CD8-positive, alpha-beta memory T cell (primary cell): ENCODE results near the gene KRTAP2-1. TPM values are rescaled to one million over a fixed set of nuclear protein-coding genes. Genes with fewer than 3 reads are reported as not detected.
"Not testable (repeated sequence)": the region's sequence is repeated elsewhere in the genome, so short reads cannot be mapped to it uniquely, and the experiment has no call there.

ENCODE experiments used
- CTCF ChIA-PET: fragments of 350-600 bp; sonication (Branson Sonifier 250); formaldehyde crosslinking; loops from one replicate; lab custom pipeline; 2021; ENCODE audit warnings: antibody characterized with exemption; lab: Charles Lee
- POLR2A ChIA-PET: fragments of 350-600 bp; sonication (Branson Sonifier 250); formaldehyde crosslinking; loops from one replicate; lab custom pipeline; 2021; ENCODE audit warnings: antibody characterized with exemption; lab: Charles Lee
- DNase-seq, 5 donors: peaks; one replicate each; pipeline versions ENCODE4 v3.0.0 to v3.0.0-alpha.2; 2020 to 2022; ENCODE audit warnings: mixed read lengths in 1 of 5
- H3K27ac ChIP-seq: one replicate; pipeline ENCODE4 v1.7.0; 2013; ENCODE audit warnings: low read depth, mild to moderate bottlenecking, low read length, moderate library complexity
- H3K27me3 ChIP-seq: 2 replicates; pipeline ENCODE4 v1.7.0; 2013; ENCODE audit warnings: low read length, mild to moderate bottlenecking; ENCODE audit not compliant: insufficient read depth, poor library complexity, severe bottlenecking
- H3K36me3 ChIP-seq: 2 replicates; pipeline ENCODE4 v1.7.0; 2013; ENCODE audit warnings: mild to moderate bottlenecking, low read length, moderate library complexity; ENCODE audit not compliant: insufficient read depth
- H3K4me1 ChIP-seq: 2 replicates; pipeline ENCODE4 v1.7.0; 2013; ENCODE audit warnings: mild to moderate bottlenecking, low read length, moderate library complexity; ENCODE audit not compliant: insufficient read depth
- H3K4me3 ChIP-seq: 2 replicates; pipeline ENCODE4 v1.7.0; 2013; ENCODE audit warnings: mild to moderate bottlenecking, low read length
- H3K9me3 ChIP-seq: 2 replicates; pipeline ENCODE4 v1.7.0; 2013; ENCODE audit warnings: mild to moderate bottlenecking, low read length
- H3K27ac Mint-ChIP-seq, 8 donors: one replicate each; pipeline ENCODE4 v1.8.0; 2020 to 2021; ENCODE audit warnings: mixed read lengths in 8 of 8, mild to moderate bottlenecking in 6 of 8, inconsistent platforms in 3 of 8, moderate library complexity in 3 of 8
- H3K27me3 Mint-ChIP-seq, 2 donors: one replicate each; pipeline ENCODE4 v1.8.0; 2020 to 2021; ENCODE audit warnings: mixed read lengths in 2 of 2, mild to moderate bottlenecking in 1 of 2, moderate library complexity in 1 of 2
- H3K36me3 Mint-ChIP-seq, 3 donors: one replicate each; pipeline ENCODE4 v1.8.0; 2020 to 2021; ENCODE audit warnings: mixed read lengths in 3 of 3, inconsistent platforms in 1 of 3, mild to moderate bottlenecking in 1 of 3
- H3K4me1 Mint-ChIP-seq, 3 donors: one replicate each; pipeline ENCODE4 v1.8.0; 2020 to 2021; ENCODE audit warnings: mixed read lengths in 3 of 3, inconsistent platforms in 1 of 3, mild to moderate bottlenecking in 1 of 3
- H3K4me3 Mint-ChIP-seq, 7 donors: one replicate each; pipeline ENCODE4 v1.8.0; 2020 to 2021; ENCODE audit warnings: mixed read lengths in 7 of 7, mild to moderate bottlenecking in 6 of 7, moderate library complexity in 4 of 7, inconsistent platforms in 2 of 7
- H3K9me3 Mint-ChIP-seq, 5 donors: one replicate each; pipeline ENCODE4 v1.8.0; 2020 to 2022; ENCODE audit warnings: mixed read lengths in 5 of 5, mild to moderate bottlenecking in 3 of 5, moderate library complexity in 2 of 5, inconsistent platforms in 1 of 5
- polyA plus RNA-seq: library from polyadenylated mRNA; unstranded; fragments of 300-500 nt; fragmentation: Illumina TruSeq; gene quantifications from one replicate; pipeline ENCODE4 v1.2.3, GENCODE V29; 2021
- total RNA-seq, 2 experiments: library from RNA; stranded (reverse); gene quantifications; one replicate each; pipeline ENCODE4 v1.2.3, GENCODE V29; 2021

KRTAP2-1 gene
- total and polyA plus RNA-seq, 3 experiments from 2014 or later: not detected

DNA sequence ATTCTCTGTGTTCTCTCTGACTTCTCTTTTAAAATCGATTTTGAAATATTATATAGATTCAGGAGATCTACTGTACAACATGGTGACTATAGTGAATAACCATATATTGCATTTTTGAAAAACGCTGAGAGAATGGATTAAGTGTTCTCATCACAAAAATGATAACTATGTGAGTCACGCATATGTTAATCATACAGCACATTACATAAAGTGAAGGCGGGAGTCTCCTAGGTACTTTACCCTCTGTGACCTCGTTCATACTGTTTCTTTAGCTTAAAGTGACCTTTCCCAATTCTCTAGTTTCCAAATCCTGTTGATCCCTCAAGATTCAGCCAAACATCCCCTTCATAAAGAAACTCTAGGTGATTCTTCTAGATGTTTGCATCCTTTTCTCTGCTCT is 44.3 kb downstream of the KRTAP2-1 start:
- Histone ChIP-seq H3K9me3 (no peaks in the 10 kb centered on the region), H3K27ac (no peak overlapping the region), H3K27me3 (no peaks in the 10 kb centered on the region), H3K36me3 (no peaks in the 10 kb centered on the region), H3K4me3 (no peak overlapping the region), H3K4me1 (no peaks in the 10 kb centered on the region)
- H3K27me3 Mint-ChIP-seq: peaks cover 23 to 64% of the 10 kb centered on the region in 2 donors
- ChIA-PET CTCF (no interaction called here), POLR2A (no interaction called here)
- H3K4me1 Mint-ChIP-seq: no peaks in the 10 kb centered on the region
- no peak overlapping the region for H3K27ac Mint-ChIP-seq
- H3K9me3 Mint-ChIP-seq: no peaks in the 10 kb centered on the region
- no peak for DNase-seq
- H3K4me3 Mint-ChIP-seq: no peak overlapping the region
- H3K36me3 Mint-ChIP-seq: no peaks in the 10 kb centered on the region

DNA sequence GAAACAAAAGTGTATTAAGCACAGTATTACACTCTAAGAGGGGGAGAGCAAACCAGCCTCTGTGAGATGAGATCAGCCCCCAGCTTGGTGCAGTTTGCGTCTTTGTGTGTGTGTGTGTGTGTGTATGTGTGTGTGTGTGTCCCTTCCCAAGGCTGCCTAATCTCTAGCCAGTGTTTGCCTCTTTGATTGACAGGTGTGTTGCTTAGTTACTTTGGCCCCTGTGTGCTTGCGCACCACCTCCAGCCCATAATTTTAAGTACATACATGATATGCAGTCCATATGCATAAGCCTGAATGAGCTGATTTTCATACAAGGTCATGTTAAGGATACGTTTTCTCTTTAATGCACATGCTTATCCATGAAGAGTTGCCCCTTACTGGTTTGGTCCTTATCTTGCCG is 45.3 kb downstream of the KRTAP2-1 start:
- H3K36me3 ChIP-seq: no peaks in the 10 kb centered on the region
- H3K4me1 Mint-ChIP-seq: no peaks in the 10 kb centered on the region
- peaks cover 5% of the 10 kb centered on the region for H3K27me3 ChIP-seq
- no peak overlapping the region for H3K27ac ChIP-seq
- CTCF ChIA-PET: no interaction called here
- no peak overlapping the region for H3K4me3 Mint-ChIP-seq
- H3K27ac Mint-ChIP-seq: no peak overlapping the region
- DNase-seq: no peak
- H3K27me3 Mint-ChIP-seq: peaks cover 25 to 75% of the 10 kb centered on the region in 2 donors
- H3K9me3 ChIP-seq: no peaks in the 10 kb centered on the region
- no peaks in the 10 kb centered on the region for H3K9me3 Mint-ChIP-seq
- POLR2A ChIA-PET: no interaction called here
- H3K4me3 ChIP-seq: no peak overlapping the region
- H3K4me1 ChIP-seq: no peaks in the 10 kb centered on the region
- H3K36me3 Mint-ChIP-seq: no peaks in the 10 kb centered on the region

DNA sequence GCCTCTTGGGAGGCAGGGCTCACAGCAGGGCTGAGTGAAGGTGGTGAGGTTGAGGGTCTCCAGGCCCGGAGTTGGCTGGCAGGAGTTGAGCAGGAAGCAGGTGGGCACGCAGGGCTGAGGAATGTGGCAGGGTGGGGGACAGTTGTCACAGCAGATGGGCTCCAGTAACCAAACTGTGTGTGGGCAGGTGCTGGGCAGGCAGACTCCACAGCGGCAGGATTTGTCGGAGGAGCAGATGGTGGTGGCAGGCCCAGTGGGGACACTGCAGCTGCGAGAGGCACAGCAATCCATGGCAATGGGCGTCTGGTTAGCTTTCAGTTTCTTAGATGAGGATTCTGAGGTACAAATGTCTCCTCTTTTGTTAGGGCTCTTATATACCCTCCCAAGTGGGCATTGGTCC is 47.6 kb downstream of the KRTAP2-1 start, which contains the start of gene KRTAP3-2:
Gene KRTAP3-2 (minus strand): TSS at position 344 of the 400 bp plus-strand sequence. CDS start 53 bp downstream, at position 291.
- H3K4me3 Mint-ChIP-seq, H3K9me3 Mint-ChIP-seq, H3K36me3 Mint-ChIP-seq, H3K27ac Mint-ChIP-seq, H3K4me1 Mint-ChIP-seq, H3K27me3 ChIP-seq, H3K4me1 ChIP-seq, H3K4me3 ChIP-seq, DNase-seq, H3K9me3 ChIP-seq, POLR2A ChIA-PET, CTCF ChIA-PET, H3K36me3 ChIP-seq, H3K27ac ChIP-seq: not testable (repeated sequence)
- peaks cover 27 to 83% of the 10 kb centered on the region in 2 donors for H3K27me3 Mint-ChIP-seq

DNA sequence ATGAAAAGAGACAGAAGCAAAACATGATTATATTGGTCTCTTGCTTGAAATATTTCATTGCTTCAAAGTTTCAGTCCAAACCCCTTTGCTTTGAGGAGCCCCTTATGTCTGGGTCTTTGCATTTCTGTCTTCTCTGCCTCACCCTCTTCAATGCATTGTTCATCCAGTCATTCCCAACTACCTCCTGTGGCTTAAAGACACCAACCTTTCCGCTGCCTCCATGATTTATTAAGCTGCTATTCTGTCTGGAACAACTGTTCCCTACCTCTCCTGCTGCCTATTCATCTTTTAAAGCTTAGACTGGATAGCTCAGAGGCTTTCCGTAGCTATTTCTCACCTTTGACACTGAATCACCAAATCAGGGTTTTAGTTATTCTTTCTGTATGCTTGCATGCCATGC is 49.8 kb downstream of the KRTAP2-1 start:
- DNase-seq: no peak
- Mint-ChIP-seq H3K27ac (no peak overlapping the region), H3K9me3 (no peaks in the 10 kb centered on the region), H3K27me3 (peaks cover 32 to 84% of the 10 kb centered on the region in 2 donors), H3K36me3 (no peaks in the 10 kb centered on the region), H3K4me1 (no peaks in the 10 kb centered on the region), H3K4me3 (no peak overlapping the region)
- ChIA-PET CTCF (interaction anchor here (1.1 kb wide), 1 partner anchor 12 kb away, joined by 3 read pairs; no protein-coding TSS in a partner anchor), POLR2A (no interaction called here)
- no peak overlapping the region for H3K27ac ChIP-seq
- peaks cover 5% of the 10 kb centered on the region for H3K27me3 ChIP-seq
- no peaks in the 10 kb centered on the region for H3K4me1 ChIP-seq
- H3K36me3 ChIP-seq: no peaks in the 10 kb centered on the region
- no peaks in the 10 kb centered on the region for H3K9me3 ChIP-seq
- no peak overlapping the region for H3K4me3 ChIP-seq

DNA sequence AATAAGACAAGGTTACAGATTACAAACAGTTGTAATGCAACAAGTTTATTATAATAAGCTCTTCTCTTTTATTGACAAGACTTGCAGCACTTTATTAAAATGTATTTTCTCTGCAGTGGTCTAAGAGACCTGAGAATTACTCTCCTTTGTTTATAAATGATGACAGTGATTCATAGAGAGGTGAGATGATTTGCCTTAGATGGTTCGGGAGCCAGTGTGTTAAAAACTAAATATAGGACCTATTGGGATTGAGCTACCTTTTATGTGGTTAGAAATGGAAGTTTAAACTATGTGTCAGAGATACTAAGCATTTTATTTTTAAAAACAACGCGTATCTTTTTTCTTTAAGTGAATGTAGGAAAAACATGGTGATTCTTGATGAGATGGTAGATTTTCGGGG is 50.3 kb downstream of the KRTAP2-1 start:
- Histone ChIP-seq H3K27me3 (peaks cover 5% of the 10 kb centered on the region), H3K36me3 (no peaks in the 10 kb centered on the region), H3K4me1 (no peaks in the 10 kb centered on the region), H3K4me3 (no peak overlapping the region), H3K27ac (no peak overlapping the region), H3K9me3 (no peaks in the 10 kb centered on the region)
- Mint-ChIP-seq H3K4me3 (no peak overlapping the region), H3K27me3 (peaks cover 32 to 84% of the 10 kb centered on the region in 2 donors), H3K4me1 (no peaks in the 10 kb centered on the region), H3K27ac (no peak overlapping the region), H3K36me3 (no peaks in the 10 kb centered on the region), H3K9me3 (no peaks in the 10 kb centered on the region)
- no peak for DNase-seq
- ChIA-PET CTCF (no interaction called here), POLR2A (no interaction called here)

Other genes with a start within 250 kb of the KRTAP2-1 start
Only the 30 nearest of the 37 such genes appear.
- not detected for gene KRT12, start 180.1 kb downstream of the KRTAP2-1 start, total RNA-seq
- not detected for gene KRT12, start 180.1 kb downstream of the KRTAP2-1 start, polyA plus RNA-seq
- gene KRT20, start 162.1 kb downstream of the KRTAP2-1 start, total RNA-seq: not detected
- gene KRT20, start 162.1 kb downstream of the KRTAP2-1 start, polyA plus RNA-seq: not detected
- not detected for gene KRT23, start 109.7 kb downstream of the KRTAP2-1 start, total RNA-seq
- not detected for gene KRT23, start 109.7 kb downstream of the KRTAP2-1 start, polyA plus RNA-seq
- not detected for gene KRT39, start 80.4 kb downstream of the KRTAP2-1 start, total RNA-seq
- gene KRT39, start 80.4 kb downstream of the KRTAP2-1 start, polyA plus RNA-seq: not detected
- not detected for gene KRT40, start 63.0 kb downstream of the KRTAP2-1 start, total RNA-seq
- not detected for gene KRT40, start 63.0 kb downstream of the KRTAP2-1 start, polyA plus RNA-seq
- gene KRTAP3-3, start 53.2 kb downstream of the KRTAP2-1 start, total RNA-seq: not detected
- gene KRTAP3-3, start 53.2 kb downstream of the KRTAP2-1 start, polyA plus RNA-seq: not detected
- gene KRTAP3-2, start 47.4 kb downstream of the KRTAP2-1 start, total RNA-seq: not detected
- not detected for gene KRTAP3-2, start 47.4 kb downstream of the KRTAP2-1 start, polyA plus RNA-seq
- gene KRTAP3-1, start 38.2 kb downstream of the KRTAP2-1 start, total RNA-seq: not detected
- gene KRTAP3-1, start 38.2 kb downstream of the KRTAP2-1 start, polyA plus RNA-seq: not detected
- gene KRTAP1-5, start 20.1 kb downstream of the KRTAP2-1 start, total RNA-seq: not detected
- not detected for gene KRTAP1-5, start 20.1 kb downstream of the KRTAP2-1 start, polyA plus RNA-seq
- not detected for gene KRTAP1-4, start 17.1 kb downstream of the KRTAP2-1 start, total RNA-seq
- gene KRTAP1-4, start 17.1 kb downstream of the KRTAP2-1 start, polyA plus RNA-seq: not detected
- not detected for gene KRTAP1-3, start 12.4 kb downstream of the KRTAP2-1 start, total RNA-seq
- not detected for gene KRTAP1-3, start 12.4 kb downstream of the KRTAP2-1 start, polyA plus RNA-seq
- gene KRTAP1-1, start 5.9 kb downstream of the KRTAP2-1 start, total RNA-seq: not detected
- gene KRTAP1-1, start 5.9 kb downstream of the KRTAP2-1 start, polyA plus RNA-seq: not detected
- not detected for gene KRTAP2-2, start 7.9 kb upstream of the KRTAP2-1 start, total RNA-seq
- gene KRTAP2-2, start 7.9 kb upstream of the KRTAP2-1 start, polyA plus RNA-seq: not detected
- not detected for gene KRTAP2-3, start 12.8 kb upstream of the KRTAP2-1 start, total RNA-seq
- not detected for gene KRTAP2-3, start 12.8 kb upstream of the KRTAP2-1 start, polyA plus RNA-seq
- gene KRTAP2-4, start 18.6 kb upstream of the KRTAP2-1 start, total RNA-seq: not detected
- not detected for gene KRTAP2-4, start 18.6 kb upstream of the KRTAP2-1 start, polyA plus RNA-seq
- gene KRTAP4-7, start 36.8 kb upstream of the KRTAP2-1 start, total RNA-seq: not detected
- gene KRTAP4-7, start 36.8 kb upstream of the KRTAP2-1 start, polyA plus RNA-seq: not detected
- not detected for gene KRTAP4-8, start 50.8 kb upstream of the KRTAP2-1 start, total RNA-seq
- gene KRTAP4-8, start 50.8 kb upstream of the KRTAP2-1 start, polyA plus RNA-seq: not detected
- not detected for gene KRTAP4-16, start 54.9 kb upstream of the KRTAP2-1 start, total RNA-seq
- not detected for gene KRTAP4-16, start 54.9 kb upstream of the KRTAP2-1 start, polyA plus RNA-seq
- gene KRTAP4-9, start 58.1 kb upstream of the KRTAP2-1 start, total RNA-seq: not detected
- gene KRTAP4-9, start 58.1 kb upstream of the KRTAP2-1 start, polyA plus RNA-seq: not detected
- not detected for gene KRTAP4-11, start 71.1 kb upstream of the KRTAP2-1 start, total RNA-seq
- gene KRTAP4-11, start 71.1 kb upstream of the KRTAP2-1 start, polyA plus RNA-seq: not detected
- gene KRTAP4-12, start 76.9 kb upstream of the KRTAP2-1 start, total RNA-seq: not detected
- not detected for gene KRTAP4-12, start 76.9 kb upstream of the KRTAP2-1 start, polyA plus RNA-seq
- gene KRTAP4-6, start 93.2 kb upstream of the KRTAP2-1 start, total RNA-seq: not detected
- 0.35 TPM for gene KRTAP4-6, start 93.2 kb upstream of the KRTAP2-1 start, polyA plus RNA-seq
- gene KRTAP4-5, start 102.5 kb upstream of the KRTAP2-1 start, total RNA-seq: not detected
- not detected for gene KRTAP4-5, start 102.5 kb upstream of the KRTAP2-1 start, polyA plus RNA-seq
- gene KRTAP4-4, start 113.4 kb upstream of the KRTAP2-1 start, total RNA-seq: not detected
- not detected for gene KRTAP4-4, start 113.4 kb upstream of the KRTAP2-1 start, polyA plus RNA-seq
- not detected for gene KRTAP4-3, start 120.9 kb upstream of the KRTAP2-1 start, total RNA-seq
- not detected for gene KRTAP4-3, start 120.9 kb upstream of the KRTAP2-1 start, polyA plus RNA-seq
- not detected for gene KRTAP4-2, start 130.9 kb upstream of the KRTAP2-1 start, total RNA-seq
- gene KRTAP4-2, start 130.9 kb upstream of the KRTAP2-1 start, polyA plus RNA-seq: not detected
- gene KRTAP4-1, start 137.6 kb upstream of the KRTAP2-1 start, total RNA-seq: not detected
- not detected for gene KRTAP4-1, start 137.6 kb upstream of the KRTAP2-1 start, polyA plus RNA-seq
- not detected for gene KRTAP9-1, start 142.6 kb upstream of the KRTAP2-1 start, total RNA-seq
- not detected for gene KRTAP9-1, start 142.6 kb upstream of the KRTAP2-1 start, polyA plus RNA-seq
- not detected for gene KRTAP9-2, start 179.3 kb upstream of the KRTAP2-1 start, total RNA-seq
- not detected for gene KRTAP9-2, start 179.3 kb upstream of the KRTAP2-1 start, polyA plus RNA-seq
- gene KRTAP9-3, start 185.1 kb upstream of the KRTAP2-1 start, total RNA-seq: not detected
- not detected for gene KRTAP9-3, start 185.1 kb upstream of the KRTAP2-1 start, polyA plus RNA-seq